ENCODE measurements around the gene TRABD2B. TPM values are rescaled to one million over a fixed set of nuclear protein-coding genes. Genes with fewer than 3 reads are reported as not detected.

The TRABD2B gene
- total and polyA plus RNA-seq, 8 donors: 0.99 to 5.2 (median 3.3) TPM

GRCh38 chr1:47724432-47724999 lies 272.7 kb downstream of the TRABD2B start:
- H3K4me3 ChIP-seq: no peak overlapping the region

GRCh38 chr1:47722909-47723580 lies 274.1 kb downstream of the TRABD2B start:
- TF ChIP-seq CTCF (IDR thresholded peaks at IDR 0.05): no peak
- H3K27ac ChIP-seq: no peak overlapping the region
- H3K4me1 ChIP-seq: peaks cover 0 to 16% of the 10 kb centered on the region in 2 donors
- intact Hi-C loops (cut with DNase I): no loop called here
- ATAC-seq (no peak), DNase-seq (no peak)
- H3K36me3 ChIP-seq: no peaks in the 10 kb centered on the region
- no peak overlapping the region for H3K4me3 ChIP-seq
- H3K9me3 ChIP-seq: no peaks in the 10 kb centered on the region
- H3K27me3 ChIP-seq: peaks cover 20 to 91% of the 10 kb centered on the region in 2 donors

More at GRCh38 chr1:47724432-47724999, 272.7 kb downstream of the TRABD2B start:
- no peak for TF ChIP-seq CTCF (IDR thresholded peaks at IDR 0.05)
- Histone ChIP-seq H3K27me3 (peaks cover 20 to 76% of the 10 kb centered on the region in 2 donors), H3K9me3 (no peaks in the 10 kb centered on the region), H3K36me3 (no peaks in the 10 kb centered on the region), H3K4me1 (peaks cover 0 to 16% of the 10 kb centered on the region in 2 donors), H3K27ac (no peak overlapping the region)
- no peak for ATAC-seq
- no peak for DNase-seq
- intact Hi-C loops (cut with DNase I): no loop called here

GRCh38 chr1:47722101-47722500 lies 275.1 kb downstream of the TRABD2B start:
- ATAC-seq: no peak
- intact Hi-C loops (cut with DNase I): no loop called here
- peaks cover 0 to 16% of the 10 kb centered on the region in 2 donors for H3K4me1 ChIP-seq
- no peak overlapping the region for H3K27ac ChIP-seq
- H3K9me3 ChIP-seq: no peaks in the 10 kb centered on the region
- no peak overlapping the region for H3K4me3 ChIP-seq
- no peaks in the 10 kb centered on the region for H3K36me3 ChIP-seq
- no peak for DNase-seq
- H3K27me3 ChIP-seq: peaks cover 20 to 89% of the 10 kb centered on the region in 2 donors
- no peak for TF ChIP-seq CTCF (IDR thresholded peaks at IDR 0.05)

GRCh38 chr1:47720111-47720510 lies 277.1 kb downstream of the TRABD2B start:
- H3K36me3 ChIP-seq: no peaks in the 10 kb centered on the region
- peaks cover 9 to 89% of the 10 kb centered on the region in 2 donors for H3K27me3 ChIP-seq
- ATAC-seq (no peak), DNase-seq (no peak)
- no peak overlapping the region for H3K4me3 ChIP-seq
- no peak overlapping the region for H3K27ac ChIP-seq
- no peaks in the 10 kb centered on the region for H3K9me3 ChIP-seq
- TF ChIP-seq CTCF (IDR thresholded peaks at IDR 0.05): no peak
- peaks cover 0 to 4% of the 10 kb centered on the region in 2 donors for H3K4me1 ChIP-seq
- intact Hi-C loops (cut with DNase I): no loop called here

- intact Hi-C loops (cut with DNase I): no loop called here
- no peaks in the 10 kb centered on the region for H3K9me3 ChIP-seq
- ATAC-seq (no peak), DNase-seq (no peak)
- H3K4me1 ChIP-seq: no peaks in the 10 kb centered on the region
- H3K27me3 ChIP-seq: peaks cover 3 to 89% of the 10 kb centered on the region in 2 donors
- H3K27ac ChIP-seq: no peak overlapping the region
- TF ChIP-seq CTCF (IDR thresholded peaks at IDR 0.05): no peak
- H3K36me3 ChIP-seq: no peaks in the 10 kb centered on the region
- H3K4me3 ChIP-seq: no peak overlapping the region
These were observed 279.8 kb downstream of the TRABD2B start for GRCh38 chr1:47717341-47717740.
